RWPE1 (cell line): ENCODE data around the gene NINJ1.

Source experiments
- CTCF ChIA-PET: fragments of 350-600 bp; sonication (Branson Sonifier 250); formaldehyde crosslinking; extraction: SDS; loops from one replicate; lab custom pipeline; 2021; lab: Yijun Ruan, JAX
- POLR2A ChIA-PET: fragments of 400-600 bp; formaldehyde crosslinking; extraction: SDS; loops from one replicate; lab custom pipeline; 2020; ENCODE audit warnings: antibody characterized with exemption; ENCODE audit not compliant: low non-redundant PET; lab: Yijun Ruan, JAX
- DNase-seq: peaks from one replicate; pipeline ENCODE4 v3.0.0; 2012; ENCODE audit warnings: low spot score
- H3K27ac ChIP-seq: fragments of 450-650 bp; 2 replicates; pipeline ENCODE4 v1.5.1; 2017
- CTCF ChIP-seq: fragments of 450-650 bp; conservative IDR thresholded peaks from 2 replicates; pipeline ENCODE4 v1.5.1; 2017; ENCODE audit warnings: low read depth, mild to moderate bottlenecking

The NINJ1 gene

GRCh38 chr9:93131599-93132286 is 2.3 kb downstream of the NINJ1 start:
- no peak for DNase-seq
- ChIA-PET CTCF (interaction anchor here (0.5 to 0.7 kb wide), 2 partner anchors 21 to 298 kb away, joined by 3 read pairs; no protein-coding TSS in a partner anchor), POLR2A (no interaction called here)
- peak overlapping the region; percentile 94 for H3K27ac ChIP-seq
- no peak for TF ChIP-seq CTCF

DNA sequence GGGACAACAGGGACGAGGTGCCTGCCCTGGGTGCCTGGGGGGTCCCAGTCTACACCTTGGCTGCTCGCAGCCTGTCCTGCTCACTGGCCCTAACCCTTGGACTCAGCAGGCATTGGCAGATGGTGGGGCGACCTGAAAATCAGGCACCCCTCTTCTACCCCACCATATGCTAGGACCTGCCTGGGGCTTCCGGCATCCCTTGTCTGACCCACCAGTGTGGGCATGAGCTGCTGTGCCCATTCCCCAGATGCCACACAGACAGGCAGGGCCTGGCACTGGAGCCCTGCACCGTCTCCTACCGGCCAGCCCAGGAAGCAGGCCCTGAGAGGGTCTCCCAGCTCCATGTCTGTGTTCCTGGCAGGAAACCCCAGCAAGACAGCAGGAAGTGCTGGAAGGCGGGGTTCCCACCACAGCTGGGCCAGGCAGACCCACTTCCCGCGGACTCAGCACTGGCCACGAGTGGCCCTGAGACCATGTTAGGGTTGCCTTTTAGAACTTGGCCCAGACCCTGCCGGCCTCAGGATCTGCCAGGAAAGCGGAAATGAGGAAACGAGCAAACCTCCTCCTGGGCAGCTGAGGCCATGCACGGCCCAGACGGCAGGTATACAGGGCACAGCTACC is 3.1 kb downstream of the NINJ1 start:
- CTCF ChIA-PET = interaction anchor here (0.6 to 0.7 kb wide), 2 partner anchors 20 to 28 kb away, joined by 3 to 4 read pairs; no protein-coding TSS in a partner anchor
- TF ChIP-seq CTCF = no peak

GRCh38 chr9:93129691-93130500 is 4.2 kb downstream of the NINJ1 start:
- no peak for TF ChIP-seq CTCF
- H3K27ac ChIP-seq = peak overlapping the region; percentile 94
- CTCF ChIA-PET = interaction anchor here (0.6 to 1.4 kb wide), 2 partner anchors 10 to 30 kb away, joined by 4 read pairs; no protein-coding TSS in a partner anchor
- no peak for DNase-seq
- POLR2A ChIA-PET = no interaction called here

More for the DNA sequence above, 3.1 kb downstream of the NINJ1 start:
- H3K27ac ChIP-seq = peak overlapping the region; percentile 94
- POLR2A ChIA-PET = no interaction called here
- DNase-seq = no peak

DNA sequence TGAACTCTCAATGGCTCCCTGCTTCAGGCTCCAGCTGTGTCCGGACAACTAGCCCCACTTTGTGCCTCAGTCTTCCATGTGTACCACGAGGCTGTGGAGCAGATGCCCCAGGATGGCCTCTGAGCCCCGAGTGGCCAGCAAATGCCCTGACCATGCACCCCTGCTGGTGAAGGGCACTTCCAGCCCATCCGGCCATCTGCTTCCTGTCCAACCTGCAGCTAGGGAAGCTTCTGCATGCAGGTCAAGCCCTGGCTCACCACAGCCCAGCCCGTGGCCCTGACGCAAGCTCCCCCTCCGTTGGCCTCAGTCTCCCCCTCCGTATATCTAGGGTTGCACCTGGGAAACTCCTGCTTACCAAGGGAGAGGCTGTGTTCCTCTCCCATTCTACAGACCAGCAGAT is 4.8 kb downstream of the NINJ1 start:
- CTCF ChIA-PET = interaction anchor here (1.4 kb wide), 1 partner anchor 9 kb away, joined by 4 read pairs; no protein-coding TSS in a partner anchor
- DNase-seq = no peak
- POLR2A ChIA-PET = no interaction called here
- peak overlapping the region; percentile 94 for H3K27ac ChIP-seq
- TF ChIP-seq CTCF = no peak

DNA sequence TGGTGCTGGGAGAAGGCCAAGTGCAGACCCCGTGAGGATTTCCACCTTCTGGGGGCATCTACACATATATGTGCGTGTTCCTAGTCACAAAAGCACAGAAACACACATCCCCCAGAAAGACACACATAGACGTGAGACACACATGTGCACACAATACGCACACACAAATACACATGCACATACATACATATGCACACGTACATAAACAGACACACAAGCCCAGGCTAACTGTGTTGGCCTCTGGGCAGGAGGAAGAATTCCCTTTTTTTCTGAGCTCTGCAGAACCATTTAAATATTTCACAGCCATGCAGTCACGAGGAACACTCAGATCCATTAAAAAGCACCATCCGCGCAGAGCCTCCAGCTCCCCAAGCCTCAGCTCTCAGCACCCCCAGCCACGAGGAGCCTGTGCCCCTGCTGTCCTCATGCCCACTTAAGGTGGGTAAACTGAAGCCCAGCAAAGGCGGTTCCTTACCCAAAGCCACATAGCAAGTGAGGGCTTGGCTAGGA is 5.3 kb downstream of the NINJ1 start:
- no peak for TF ChIP-seq CTCF
- CTCF ChIA-PET = interaction anchor here (1.4 kb wide), 1 partner anchor 9 kb away, joined by 4 read pairs; no protein-coding TSS in a partner anchor
- POLR2A ChIA-PET = no interaction called here
- peak overlapping the region; percentile 94 for H3K27ac ChIP-seq
- no peak for DNase-seq
